HEK293 (cell line): ENCODE data around the gene FASTK.

Source experiments
- BCL11B ChIP-seq: fragments of 450-650 bp; formaldehyde crosslinking; IDR thresholded peaks from 2 replicates; pipeline ENCODE4 v1.5.1; 2016; ENCODE audit warnings: low read depth, missing biosample characterization, missing genetic modification characterization
- GFI1B ChIP-seq: fragments of 450-650 bp; formaldehyde crosslinking; IDR thresholded peaks from 2 replicates; pipeline ENCODE4 v1.5.1; 2016; ENCODE audit warnings: missing biosample characterization, missing genetic modification characterization
- GLI2 ChIP-seq: fragments of 450-650 bp; formaldehyde crosslinking; IDR thresholded peaks from 2 replicates; pipeline ENCODE4; 2017; ENCODE audit warnings: missing biosample characterization, missing genetic modification characterization, low read depth, borderline replicate concordance
- GLIS1 ChIP-seq: fragments of 450-650 bp; formaldehyde crosslinking; IDR thresholded peaks from 2 replicates; pipeline ENCODE4 v1.5.1; 2016; ENCODE audit warnings: missing biosample characterization, missing genetic modification characterization
- INSM2 ChIP-seq: fragments of 450-650 bp; formaldehyde crosslinking; IDR thresholded peaks from 2 replicates; pipeline ENCODE4 v1.5.1; 2016; ENCODE audit warnings: missing biosample characterization, missing genetic modification characterization
- KLF9 ChIP-seq: fragments of 450-650 bp; formaldehyde crosslinking; IDR thresholded peaks from 2 replicates; pipeline ENCODE4 v1.5.1; 2016; ENCODE audit warnings: missing biosample characterization, missing genetic modification characterization, low read depth
- PRDM10 ChIP-seq: fragments of 450-650 bp; formaldehyde crosslinking; IDR thresholded peaks from 2 replicates; pipeline ENCODE4 v1.5.1; 2016; ENCODE audit warnings: missing biosample characterization, missing genetic modification characterization
- PRDM6 ChIP-seq: fragments of 450-650 bp; formaldehyde crosslinking; IDR thresholded peaks from 2 replicates; pipeline ENCODE4 v1.5.1; 2017; ENCODE audit warnings: missing biosample characterization, missing genetic modification characterization
- SCRT1 ChIP-seq: fragments of 450-650 bp; formaldehyde crosslinking; IDR thresholded peaks from 2 replicates; pipeline ENCODE4 v1.5.1; 2016; ENCODE audit warnings: missing biosample characterization, missing genetic modification characterization, borderline replicate concordance
- SETDB1 ChIP-seq: IDR thresholded peaks from one replicate; pipeline ENCODE4 v1.6.1; 2017; ENCODE audit warnings: mild to moderate bottlenecking, low read length, moderate library complexity, mixed read lengths; ENCODE audit not compliant: insufficient read length
- ZBTB1 ChIP-seq: fragments of 450-650 bp; formaldehyde crosslinking; IDR thresholded peaks from 2 replicates; pipeline ENCODE4 v1.5.1; 2016; ENCODE audit warnings: missing biosample characterization, missing genetic modification characterization
- ZBTB48 ChIP-seq: fragments of 450-650 bp; formaldehyde crosslinking; IDR thresholded peaks from 2 replicates; pipeline ENCODE4 v1.5.1; 2016; ENCODE audit warnings: missing biosample characterization, missing genetic modification characterization
- ZEB2 ChIP-seq: fragments of 450-650 bp; formaldehyde crosslinking; IDR thresholded peaks from 2 replicates; pipeline ENCODE4 v1.5.1; 2016; ENCODE audit warnings: missing biosample characterization, missing genetic modification characterization
- ZNF112 ChIP-seq: fragments of 450-650 bp; formaldehyde crosslinking; IDR thresholded peaks from 2 replicates; pipeline ENCODE4 v1.5.0; 2017; ENCODE audit warnings: missing biosample characterization, missing genetic modification characterization
- ZNF175 ChIP-seq: fragments of 450-650 bp; formaldehyde crosslinking; IDR thresholded peaks from 2 replicates; pipeline ENCODE4 v1.5.1; 2016; ENCODE audit warnings: missing biosample characterization, missing genetic modification characterization
- ZNF184 ChIP-seq: fragments of 450-650 bp; IDR thresholded peaks from 2 replicates; pipeline ENCODE4 v1.5.1; 2018; ENCODE audit warnings: missing biosample characterization, mild to moderate bottlenecking, missing genetic modification characterization
- ZNF202 ChIP-seq: fragments of 450-650 bp; formaldehyde crosslinking; IDR thresholded peaks from 2 replicates; pipeline ENCODE4 v1.5.1; 2016; ENCODE audit warnings: missing biosample characterization, missing genetic modification characterization, borderline replicate concordance
- ZNF24 ChIP-seq: fragments of 450-650 bp; formaldehyde crosslinking; IDR thresholded peaks from 2 replicates; pipeline ENCODE4 v1.5.1; 2016; ENCODE audit warnings: missing biosample characterization, missing genetic modification characterization
- ZNF280D ChIP-seq: fragments of 450-650 bp; formaldehyde crosslinking; IDR thresholded peaks from 2 replicates; pipeline ENCODE4 v1.5.1; 2016; ENCODE audit warnings: missing biosample characterization, missing genetic modification characterization
- ZNF302 ChIP-seq: fragments of 450-650 bp; formaldehyde crosslinking; IDR thresholded peaks from 2 replicates; pipeline ENCODE4 v1.5.1; 2016; ENCODE audit warnings: missing biosample characterization, missing genetic modification characterization, low read depth
- ZNF341 ChIP-seq: fragments of 450-650 bp; formaldehyde crosslinking; IDR thresholded peaks from 2 replicates; pipeline ENCODE4; 2016; ENCODE audit warnings: low read depth, missing biosample characterization, missing genetic modification characterization
- ZNF354C ChIP-seq: fragments of 450-650 bp; formaldehyde crosslinking; IDR thresholded peaks from 2 replicates; pipeline ENCODE4 v1.5.1; 2016; ENCODE audit warnings: missing biosample characterization, missing genetic modification characterization, low read depth, borderline replicate concordance
- ZNF423 ChIP-seq: fragments of 450-650 bp; formaldehyde crosslinking; IDR thresholded peaks from 2 replicates; pipeline ENCODE4 v1.5.1; 2016; ENCODE audit warnings: missing biosample characterization, missing genetic modification characterization
- ZNF561 ChIP-seq: fragments of 450-650 bp; IDR thresholded peaks from 2 replicates; pipeline ENCODE4 v1.5.1; 2018; ENCODE audit warnings: missing biosample characterization, missing genetic modification characterization, borderline replicate concordance
- ZNF624 ChIP-seq: fragments of 450-650 bp; formaldehyde crosslinking; IDR thresholded peaks from 2 replicates; pipeline ENCODE4 v1.5.1; 2017; ENCODE audit warnings: missing biosample characterization, missing genetic modification characterization
- ZNF645 ChIP-seq: fragments of 450-650 bp; formaldehyde crosslinking; IDR thresholded peaks from 2 replicates; pipeline ENCODE4; 2016; ENCODE audit warnings: missing biosample characterization, missing genetic modification characterization
- ZNF768 ChIP-seq: fragments of 450-650 bp; formaldehyde crosslinking; IDR thresholded peaks from 2 replicates; pipeline ENCODE4 v1.5.1; 2018; ENCODE audit warnings: missing biosample characterization, mild to moderate bottlenecking, missing genetic modification characterization
- ZNF785 ChIP-seq: fragments of 450-650 bp; formaldehyde crosslinking; IDR thresholded peaks from 2 replicates; pipeline ENCODE4 v1.5.1; 2016; ENCODE audit warnings: missing biosample characterization, missing genetic modification characterization
- ZSCAN16 ChIP-seq: fragments of 450-650 bp; formaldehyde crosslinking; IDR thresholded peaks from 2 replicates; pipeline ENCODE4 v1.5.1; 2016; ENCODE audit warnings: missing biosample characterization, missing genetic modification characterization

The FASTK gene

GRCh38 chr7:151057989-151058780 lies 22.4 kb downstream of the FASTK start (continued):
- TF ChIP-seq PRDM10 (tag by site-specific recombination) (peak; percentile 25), ZNF423 (tag by site-specific recombination) (no peak), ZNF624 (tag by site-specific recombination) (no peak), ZNF24 (tag by site-specific recombination) (peak; percentile 69), KLF9 (tag by site-specific recombination) (peak; percentile 68), GLI2 (no peak), ZBTB48 (tag by site-specific recombination) (peak; percentile 96), ZNF202 (tag by site-specific recombination) (no peak), ZNF768 (tag by site-specific recombination) (no peak), PRDM6 (tag by site-specific recombination) (no peak), GLIS1 (tag by site-specific recombination) (peak; percentile 43), SCRT1 (tag by site-specific recombination) (no peak), ZNF302 (tag by site-specific recombination) (no peak), ZNF341 (tag by site-specific recombination) (peak; percentile 99), GFI1B (no peak), INSM2 (tag by site-specific recombination) (peak; percentile 29; the same call in 1 of the 2 replicates), ZNF645 (tag by site-specific recombination) (no peak), ZNF785 (tag by site-specific recombination) (0 out of 2 replicates have a peak, but pooled peaks have one; percentile 23), SETDB1 (no peak), ZSCAN16 (no peak), BCL11B (peak; percentile 66; the same call in 1 of the 2 replicates), ZEB2 (peak; percentile 97), ZBTB1 (tag by site-specific recombination) (no peak), ZNF280D (tag by site-specific recombination) (no peak), ZNF354C (tag by site-specific recombination) (no peak), ZNF184 (tag by site-specific recombination) (no peak), ZNF175 (tag by site-specific recombination) (no peak), ZNF112 (tag by site-specific recombination) (no peak), ZNF561 (tag by site-specific recombination) (peak; percentile 30; the same call in 1 of the 2 replicates)
